ENCODE data around the gene LGMN.

The LGMN gene

DNA sequence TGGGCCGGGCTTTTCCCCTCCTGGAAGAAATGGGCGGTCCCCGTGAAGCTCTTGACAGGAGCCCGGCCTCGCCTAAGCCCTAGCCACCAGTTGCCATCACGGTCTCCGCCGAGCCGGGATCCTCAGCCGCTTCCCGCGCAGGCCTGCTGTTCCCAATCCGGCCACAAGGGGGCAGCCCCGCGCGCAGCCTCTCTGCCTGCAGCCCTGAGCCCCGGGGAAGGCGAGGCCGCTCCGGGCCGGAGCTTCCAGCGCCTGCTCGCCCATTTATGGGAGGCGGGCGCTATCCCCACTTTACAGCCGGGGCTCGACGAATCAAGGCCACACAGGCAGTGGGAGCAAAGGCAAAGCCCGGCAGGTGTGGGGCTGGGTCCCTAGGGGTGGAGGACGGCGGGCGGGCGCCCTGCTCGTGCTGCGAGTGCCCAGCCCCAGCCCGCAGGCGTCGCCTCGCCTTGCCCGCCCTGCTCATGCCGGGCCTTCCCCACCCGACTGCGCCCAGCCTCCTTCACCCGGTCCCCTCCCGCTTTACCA, 61.5 kb downstream of the LGMN start:
- TF ChIP-seq, protein P1, sequence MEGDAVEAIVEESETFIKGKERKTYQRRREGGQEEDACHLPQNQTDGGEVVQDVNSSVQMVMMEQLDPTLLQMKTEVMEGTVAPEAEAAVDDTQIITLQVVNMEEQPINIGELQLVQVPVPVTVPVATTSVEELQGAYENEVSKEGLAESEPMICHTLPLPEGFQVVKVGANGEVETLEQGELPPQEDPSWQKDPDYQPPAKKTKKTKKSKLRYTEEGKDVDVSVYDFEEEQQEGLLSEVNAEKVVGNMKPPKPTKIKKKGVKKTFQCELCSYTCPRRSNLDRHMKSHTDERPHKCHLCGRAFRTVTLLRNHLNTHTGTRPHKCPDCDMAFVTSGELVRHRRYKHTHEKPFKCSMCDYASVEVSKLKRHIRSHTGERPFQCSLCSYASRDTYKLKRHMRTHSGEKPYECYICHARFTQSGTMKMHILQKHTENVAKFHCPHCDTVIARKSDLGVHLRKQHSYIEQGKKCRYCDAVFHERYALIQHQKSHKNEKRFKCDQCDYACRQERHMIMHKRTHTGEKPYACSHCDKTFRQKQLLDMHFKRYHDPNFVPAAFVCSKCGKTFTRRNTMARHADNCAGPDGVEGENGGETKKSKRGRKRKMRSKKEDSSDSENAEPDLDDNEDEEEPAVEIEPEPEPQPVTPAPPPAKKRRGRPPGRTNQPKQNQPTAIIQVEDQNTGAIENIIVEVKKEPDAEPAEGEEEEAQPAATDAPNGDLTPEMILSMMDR (IDR thresholded peaks at IDR 0.05; ENCODE audit: poor library complexity, severe bottlenecking): peak; percentile 99
- DNase-seq (ENCODE audit: low spot score): no peak
- no peaks in the 10 kb centered on the region for H3K4me1 ChIP-seq (ENCODE audit: insufficient read depth, poor library complexity, severe bottlenecking)
- no peaks in the 10 kb centered on the region for H3K9me3 ChIP-seq (ENCODE audit: severe bottlenecking)
- peak overlapping the region; percentile 11 for H3K4me3 ChIP-seq (ENCODE audit: severe bottlenecking)
- peak; percentile 76 for ATAC-seq (ENCODE audit: low read depth)
- no peaks in the 10 kb centered on the region for H3K36me3 ChIP-seq (ENCODE audit: low read depth)
- H3K27me3 ChIP-seq (ENCODE audit: insufficient read depth, poor library complexity, severe bottlenecking): peaks cover 8% of the 10 kb centered on the region
- no peak overlapping the region for H3K27ac ChIP-seq (ENCODE audit: poor library complexity, severe bottlenecking)

DNA sequence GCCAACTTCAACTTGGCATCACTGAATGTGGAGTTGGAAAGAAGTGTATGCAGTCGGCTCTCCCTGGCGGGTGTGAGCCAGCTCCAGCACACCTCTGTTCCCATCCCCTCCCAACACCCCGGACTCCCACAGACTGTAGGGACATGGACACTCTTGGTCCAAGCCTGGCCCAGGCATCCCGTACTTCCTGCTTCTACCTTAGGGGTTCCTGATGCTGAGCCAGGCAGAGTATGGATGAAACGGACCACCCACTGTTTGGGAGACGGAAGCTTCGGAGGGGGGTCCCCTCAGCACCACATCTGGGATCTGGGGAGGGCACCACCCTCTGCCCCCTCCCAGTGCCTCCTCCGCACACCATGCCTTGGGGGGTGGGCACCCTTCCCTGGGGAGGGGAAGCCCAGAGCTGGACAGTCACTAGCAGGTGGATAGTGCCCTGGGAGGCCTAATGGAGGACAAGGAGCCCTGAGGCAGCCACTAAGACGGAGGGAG, 62.0 kb downstream of the LGMN start:
- Histone ChIP-seq H3K27me3 (ENCODE audit: insufficient read depth, poor library complexity, severe bottlenecking) (peaks cover 8% of the 10 kb centered on the region), H3K4me1 (ENCODE audit: insufficient read depth, poor library complexity, severe bottlenecking) (no peaks in the 10 kb centered on the region), H3K4me3 (ENCODE audit: severe bottlenecking) (no peak overlapping the region), H3K27ac (ENCODE audit: poor library complexity, severe bottlenecking) (no peak overlapping the region), H3K36me3 (ENCODE audit: low read depth) (no peaks in the 10 kb centered on the region), H3K9me3 (ENCODE audit: severe bottlenecking) (no peaks in the 10 kb centered on the region)
- no peak for DNase-seq (ENCODE audit: low spot score)
- TF ChIP-seq, protein P1 (IDR thresholded peaks at IDR 0.05; ENCODE audit: poor library complexity, severe bottlenecking): no peak
- ATAC-seq (ENCODE audit: low read depth): no peak

DNA sequence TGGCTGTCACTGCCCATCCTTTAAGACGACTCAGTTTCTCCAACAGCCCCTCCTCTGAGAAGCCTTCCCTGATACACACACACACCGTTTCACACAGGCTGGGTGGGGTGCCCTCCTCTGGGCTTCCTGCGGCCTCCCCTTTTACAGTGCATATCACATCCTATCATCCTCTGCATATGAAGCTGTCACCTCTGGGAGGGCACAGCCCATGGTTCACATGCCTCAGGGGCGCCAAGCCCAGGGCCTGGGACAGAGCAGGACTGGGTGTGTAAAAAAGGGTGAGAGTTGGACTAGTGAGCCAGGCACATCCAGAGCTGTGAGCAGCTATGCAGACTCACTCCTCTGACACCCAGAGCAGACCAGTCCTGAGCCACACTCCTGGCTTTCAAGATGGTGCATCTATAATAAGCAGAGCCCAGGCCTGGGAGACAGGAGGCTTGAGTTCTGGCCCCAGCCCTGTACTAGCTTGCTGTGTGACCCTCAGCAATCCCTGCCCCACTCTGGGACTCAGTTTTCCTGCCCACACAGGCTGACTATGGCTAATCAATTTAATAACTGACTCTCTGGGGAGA, 62.6 kb downstream of the LGMN start:
- Histone ChIP-seq H3K27me3 (ENCODE audit: insufficient read depth, poor library complexity, severe bottlenecking) (peaks cover 8% of the 10 kb centered on the region), H3K36me3 (ENCODE audit: low read depth) (no peaks in the 10 kb centered on the region), H3K4me1 (ENCODE audit: insufficient read depth, poor library complexity, severe bottlenecking) (no peaks in the 10 kb centered on the region), H3K4me3 (ENCODE audit: severe bottlenecking) (no peak overlapping the region), H3K27ac (ENCODE audit: poor library complexity, severe bottlenecking) (no peak overlapping the region), H3K9me3 (ENCODE audit: severe bottlenecking) (no peaks in the 10 kb centered on the region)
- TF ChIP-seq, protein P1 (IDR thresholded peaks at IDR 0.05; ENCODE audit: poor library complexity, severe bottlenecking): no peak
- ATAC-seq (ENCODE audit: low read depth) (no peak), DNase-seq (ENCODE audit: low spot score) (no peak)

DNA sequence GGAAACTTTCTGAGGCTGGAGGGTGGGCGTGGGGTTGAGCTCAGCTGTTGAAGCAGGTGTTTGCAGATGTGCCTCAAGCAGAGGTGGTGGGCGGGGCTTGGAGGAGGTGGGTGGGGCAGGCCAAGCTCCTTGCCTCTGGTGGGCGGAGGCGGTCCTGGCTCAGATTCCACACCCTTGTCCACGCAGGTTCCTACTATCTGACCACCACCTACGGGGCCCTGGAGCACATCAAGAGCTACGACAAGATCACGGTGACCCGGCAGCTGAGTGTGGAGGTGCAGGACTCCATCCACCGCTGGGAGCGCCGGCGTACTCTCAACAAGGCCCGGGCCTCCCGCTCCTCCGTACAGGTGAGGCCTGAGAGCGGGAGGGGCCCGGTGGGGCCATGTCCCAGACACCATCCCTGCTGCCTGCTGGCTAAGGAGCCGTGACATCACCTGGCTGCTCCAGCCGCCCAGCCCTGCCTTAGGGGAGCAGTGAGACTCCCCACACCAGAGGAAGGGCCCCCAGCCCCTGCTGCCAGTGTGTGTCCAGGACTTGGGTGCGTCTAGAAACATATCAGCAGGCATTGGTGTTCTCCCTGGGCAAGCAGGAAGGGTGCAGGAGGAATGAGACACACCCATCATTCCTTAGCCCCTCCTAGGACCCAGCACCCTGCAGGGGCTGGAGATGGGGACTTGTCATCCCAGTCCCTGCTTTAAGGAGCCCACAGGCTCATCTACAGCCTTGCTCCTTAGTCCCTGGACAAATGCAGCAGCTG, 63.4 kb downstream of the LGMN start:
- DNase-seq (ENCODE audit: low spot score) (no peak), ATAC-seq (ENCODE audit: low read depth) (no peak)
- no peaks in the 10 kb centered on the region for H3K4me1 ChIP-seq (ENCODE audit: insufficient read depth, poor library complexity, severe bottlenecking)

More for the DNA sequence above, 63.4 kb downstream of the LGMN start:
- Histone ChIP-seq H3K4me3 (ENCODE audit: severe bottlenecking) (no peak overlapping the region), H3K27ac (ENCODE audit: poor library complexity, severe bottlenecking) (no peak overlapping the region), H3K27me3 (ENCODE audit: insufficient read depth, poor library complexity, severe bottlenecking) (peaks cover 8% of the 10 kb centered on the region), H3K9me3 (ENCODE audit: severe bottlenecking) (no peaks in the 10 kb centered on the region), H3K36me3 (ENCODE audit: low read depth) (no peaks in the 10 kb centered on the region)
- TF ChIP-seq, protein P1 (IDR thresholded peaks at IDR 0.05; ENCODE audit: poor library complexity, severe bottlenecking): no peak
